Endothelial cell of umbilical vein (primary cell): ENCODE measurements around the gene TAF7. TPM values are rescaled to one million over a fixed set of nuclear protein-coding genes. Genes with fewer than 3 reads are reported as not detected.

Experiments
- BruUV-seq: library from RNA; stranded (reverse); fragments of 400-500 nt; replicated peaks from 2 replicates; lab custom pipeline; 2021; lab: Mats Ljungman, UMichigan
- CTCF ChIA-PET: fragments of 300-600, 350-600 bp; sonication (Branson Sonifier 250); formaldehyde crosslinking; loops from one replicate; lab custom pipeline; 2021; ENCODE audit warnings: antibody characterized with exemption, inconsistent platforms; lab: Charles Lee
- POLR2A ChIA-PET: fragments of 300-600, 350-600 bp; sonication (Branson Sonifier 250); formaldehyde crosslinking; loops from one replicate; lab custom pipeline; 2021; ENCODE audit warnings: antibody characterized with exemption, inconsistent platforms; lab: Charles Lee
- DNase-seq: peaks from one replicate; pipeline ENCODE4 v3.0.0-alpha.2; 2011; ENCODE audit warnings: low read depth, low spot score
- FAIRE-seq: peaks from 2 replicates; lab custom pipeline; 2011; peaks lifted over from hg19 to GRCh38; lab: Jason Lieb, UNC
- H2AFZ ChIP-seq: 2 replicates; pipeline ENCODE4 v1.6.0; 2012; ENCODE audit warnings: low read depth, low read length, control low read depth, inconsistent platforms
- H3K27ac ChIP-seq: 2 replicates; pipeline ENCODE4 v1.5.1; 2011; ENCODE audit warnings: low read depth, mild to moderate bottlenecking, control low read depth, low read length, moderate library complexity; ENCODE audit not compliant: insufficient read depth
- H3K27me3 ChIP-seq, 2 experiments: 2 replicates each; pipeline versions ENCODE4 v1.6.0 to v1.6.1; 2011; ENCODE audit warnings: low read length in 2 of 2, mixed read lengths in 1 of 2; ENCODE audit not compliant: control insufficient read depth in 2 of 2, insufficient read depth in 2 of 2
- H3K36me3 ChIP-seq, 2 experiments: 2 replicates in 1 of 2; 3 replicates in 1 of 2; pipeline ENCODE4 v1.5.1; 2011; ENCODE audit warnings: low read length in 2 of 2, mild to moderate bottlenecking in 1 of 2, moderate library complexity in 1 of 2; ENCODE audit not compliant: control insufficient read depth in 2 of 2, insufficient read depth in 2 of 2; ENCODE audit errors: extremely low read depth in 1 of 2
- H3K4me1 ChIP-seq: 3 replicates; pipeline ENCODE4 v1.5.1; 2011; ENCODE audit warnings: mild to moderate bottlenecking, low read length; ENCODE audit not compliant: control insufficient read depth, insufficient read depth; ENCODE audit errors: extremely low read depth
- H3K4me2 ChIP-seq: 2 replicates; pipeline ENCODE4 v1.6.1; 2011; ENCODE audit warnings: low read length, control low read depth, mixed read lengths; ENCODE audit not compliant: insufficient read depth
- H3K4me3 ChIP-seq, 3 experiments: fragments of 200-600 bp in 1 of 3; sonication (generic), shearing (Covaris generic) in 1 of 3; replicated peaks in 1 of 3; 2 replicates each; pipeline ENCODE4 v1.5.1; 2011 to 2016; ENCODE audit warnings: control low read depth in 3 of 3, low read length in 3 of 3, mild to moderate bottlenecking in 2 of 3, inconsistent platforms in 1 of 3, low read depth in 1 of 3, moderate library complexity in 1 of 3; ENCODE audit not compliant: insufficient read depth in 1 of 3
- H3K79me2 ChIP-seq: 2 replicates; pipeline ENCODE4 v1.6.0; 2012; ENCODE audit warnings: low read length, inconsistent platforms; ENCODE audit not compliant: control insufficient read depth, insufficient read depth
- H3K9ac ChIP-seq: replicated peaks from 2 replicates; pipeline ENCODE3; 2011; ENCODE audit warnings: low read length, control low read depth; ENCODE audit not compliant: insufficient read depth; ENCODE audit errors: extremely low read depth
- H3K9me1 ChIP-seq: replicated peaks from 3 replicates; pipeline ENCODE4 v1.6.0; 2011; ENCODE audit warnings: mild to moderate bottlenecking, low read length; ENCODE audit not compliant: control insufficient read depth, insufficient read depth; ENCODE audit errors: extremely low read depth
- H3K9me3 ChIP-seq: replicated peaks from 2 replicates; pipeline ENCODE4 v1.5.1; 2012; ENCODE audit warnings: low read length, inconsistent platforms; ENCODE audit not compliant: control insufficient read depth, insufficient read depth
- H4K20me1 ChIP-seq: replicated peaks from 2 replicates; pipeline ENCODE3; 2011; ENCODE audit warnings: mild to moderate bottlenecking, low read length; ENCODE audit not compliant: control insufficient read depth, insufficient read depth; ENCODE audit errors: extremely low read depth
- CTCF ChIP-seq, 2 donors: IDR thresholded peaks; 1 replicate in 1 of 2; 2 replicates in 1 of 2; pipeline ENCODE4 v1.5.1; 2011; ENCODE audit warnings: low read length in 2 of 2, mild to moderate bottlenecking in 2 of 2, moderate library complexity in 2 of 2, control low read depth in 1 of 2, inconsistent platforms in 1 of 2, low read depth in 1 of 2; ENCODE audit not compliant: insufficient read depth in 1 of 2; ENCODE audit errors: extremely low read depth in 1 of 2
- EZH2 ChIP-seq: IDR thresholded peaks from 2 replicates; pipeline ENCODE4 v1.6.1; 2012; ENCODE audit warnings: borderline replicate concordance, low read depth, mild to moderate bottlenecking, moderate library complexity, low read length, inconsistent platforms; ENCODE audit not compliant: severe bottlenecking
- FOS ChIP-seq: IDR thresholded peaks from 2 replicates; pipeline ENCODE4 v1.6.1; 2011; ENCODE audit warnings: mild to moderate bottlenecking, low read length, moderate library complexity, borderline replicate concordance; ENCODE audit not compliant: insufficient read depth
- GATA2 ChIP-seq: IDR thresholded peaks from 2 replicates; pipeline ENCODE4 v1.7.0; 2011; ENCODE audit warnings: low read depth, mild to moderate bottlenecking, moderate library complexity, mixed read lengths, low read length; ENCODE audit not compliant: insufficient read length, insufficient read depth
- JUN ChIP-seq: IDR thresholded peaks from 2 replicates; pipeline ENCODE4 v1.6.1; 2011; ENCODE audit warnings: borderline replicate concordance, low read depth; ENCODE audit not compliant: insufficient read length, insufficient read depth
- MAX ChIP-seq: IDR thresholded peaks from 2 replicates; pipeline ENCODE4 v1.6.1; 2011; ENCODE audit not compliant: insufficient read depth, insufficient read length
- MYC ChIP-seq: IDR thresholded peaks from one replicate; pipeline ENCODE4 v1.6.1; 2011; ENCODE audit warnings: mild to moderate bottlenecking, low read depth, low read length
- POLR2A ChIP-seq: IDR thresholded peaks from 2 replicates; pipeline ENCODE4 v1.6.1; 2012; ENCODE audit warnings: low read depth, mild to moderate bottlenecking, control low read depth, low read length
- POLR2AphosphoS5 ChIP-seq: IDR thresholded peaks from 2 replicates; pipeline ENCODE4 v1.6.1; 2012; ENCODE audit warnings: low read depth, mild to moderate bottlenecking, control low read depth, low read length, moderate library complexity; ENCODE audit not compliant: insufficient read depth
- dilution Hi-C: fragments of 300-500 bp; cut with MboI; formaldehyde crosslinking; loops from one replicate; pipeline ENCODE4 v1.15.0; 2019; ENCODE audit warnings: low sequenced_read_pairs; ENCODE audit not compliant: extremely low pct_ligation_motif_present
- intact Hi-C: fragments of 100-400 bp; cut with micrococcal nuclease; formaldehyde crosslinking; loops from one replicate; pipeline ENCODE4 v1.10.0; 2022
- polyA plus RNA-seq, 4 experiments: library from polyadenylated mRNA; depleted of rRNA in 3 of 4; stranded (reverse) in 3 of 4; unstranded in 1 of 4; fragments of >200 nt; gene quantifications; 2 replicates each; pipeline versions ENCODE4 v1.2.1 to v1.2.3, GENCODE V29; 2011 to 2012; ENCODE audit warnings: missing spikeins in 1 of 4
- total RNA-seq: library from RNA; stranded (reverse); gene quantifications from 2 replicates; pipeline ENCODE4 v1.2.3, GENCODE V29; 2021

Gene TAF7
- total and polyA plus RNA-seq, 2 donors (not counting 3 experiments of a cell fraction or from before 2014, with no cell fraction given): 21.8 to 62.0 TPM

GRCh38 chr5:141356950-141357349, 36.4 kb upstream of the TAF7 start:
- H3K4me1 ChIP-seq: no peaks in the 10 kb centered on the region
- no TSS peak for BruUV-seq
- H3K9ac ChIP-seq: no peak overlapping the region
- H3K4me2 ChIP-seq: no peak overlapping the region
- H3K79me2 ChIP-seq: no peaks in the 10 kb centered on the region
- POLR2A ChIA-PET: no interaction called here
- CTCF ChIA-PET: interaction anchor here (2.5 kb wide), 1 partner anchor 34 kb away, joined by 6 read pairs; no protein-coding TSS in a partner anchor
- H3K36me3 ChIP-seq: no peaks in the 10 kb centered on the region
- intact Hi-C loops: no loop called here
- FAIRE-seq (no peak), DNase-seq (no peak)
- no peak overlapping the region for H2AFZ ChIP-seq
- dilution Hi-C loops: no loop called here
- no peaks in the 10 kb centered on the region for H3K9me3 ChIP-seq
- H3K27me3 ChIP-seq: peaks cover 29 to 57% of the 10 kb centered on the region in 2 experiments
- no peak overlapping the region for H3K27ac ChIP-seq
- no peak overlapping the region for H3K4me3 ChIP-seq
- H3K9me1 ChIP-seq: no peaks in the 10 kb centered on the region
- H4K20me1 ChIP-seq: no peaks in the 10 kb centered on the region
- TF ChIP-seq POLR2A (no peak), MYC (no peak), JUN (no peak), MAX (no peak), POLR2AphosphoS5 (no peak), EZH2 (no peak), CTCF (IDR thresholded peaks at IDR 0.05; ENCODE audit: extremely low read depth in 1 of 2, insufficient read depth in 1 of 2, low read depth in 1 of 2, low read length in 2 of 2) (no peak), GATA2 (no peak), FOS (no peak)
